IPS-18c (cell line): ENCODE results near the gene RHD.
"Not testable (repeated sequence)": the region's sequence is repeated elsewhere in the genome, so short reads cannot be mapped to it uniquely, and the experiment has no call there.

Experiments used
- H3K4me3 ChIP-seq: 2 replicates; pipeline ENCODE4 v1.7.0; 2013; ENCODE audit warnings: low read depth, mild to moderate bottlenecking, low read length, moderate library complexity; ENCODE audit not compliant: insufficient read depth
- H3K9me3 ChIP-seq: one replicate; pipeline ENCODE4 v1.6.1; 2013; ENCODE audit warnings: mild to moderate bottlenecking, low read length, moderate library complexity; ENCODE audit not compliant: control insufficient read depth, insufficient read depth

The RHD gene

DNA sequence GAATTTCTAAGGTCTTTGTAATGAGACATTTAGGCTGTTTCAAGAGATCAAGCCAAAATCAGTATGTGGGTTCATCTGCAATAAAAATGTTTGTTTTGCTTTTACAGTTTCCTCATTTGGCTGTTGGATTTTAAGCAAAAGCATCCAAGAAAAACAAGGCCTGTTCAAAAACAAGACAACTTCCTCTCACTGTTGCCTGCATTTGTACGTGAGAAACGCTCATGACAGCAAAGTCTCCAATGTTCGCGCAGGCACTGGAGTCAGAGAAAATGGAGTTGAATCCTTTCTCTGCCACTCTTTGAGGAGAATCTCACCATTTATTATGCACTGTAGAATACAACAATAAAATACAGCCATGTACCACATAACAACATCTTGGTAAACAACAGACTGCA is 56.5 kb downstream of the RHD start:
- not testable (repeated sequence) for H3K4me3 ChIP-seq, H3K9me3 ChIP-seq

DNA sequence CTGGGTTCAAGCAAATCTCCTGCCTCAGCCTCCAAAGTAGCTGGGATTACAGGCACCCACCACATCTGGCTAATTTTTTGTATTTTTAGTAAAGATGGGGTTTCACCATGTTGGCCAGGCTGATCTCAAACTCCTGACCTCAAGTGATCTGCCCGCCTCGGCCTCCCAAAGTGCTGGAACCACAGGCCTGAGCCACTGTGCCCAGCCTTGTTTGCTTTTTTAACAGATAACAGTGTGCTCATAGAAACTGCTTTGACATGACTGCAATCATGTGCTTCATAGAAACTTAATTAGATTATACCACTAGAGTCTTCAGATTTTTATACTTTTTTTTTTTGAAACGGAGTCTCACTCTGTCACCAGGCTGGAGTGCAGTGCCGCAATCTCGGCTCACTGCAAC is 57.0 kb downstream of the RHD start:
- not testable (repeated sequence) for H3K4me3 ChIP-seq, H3K9me3 ChIP-seq

DNA sequence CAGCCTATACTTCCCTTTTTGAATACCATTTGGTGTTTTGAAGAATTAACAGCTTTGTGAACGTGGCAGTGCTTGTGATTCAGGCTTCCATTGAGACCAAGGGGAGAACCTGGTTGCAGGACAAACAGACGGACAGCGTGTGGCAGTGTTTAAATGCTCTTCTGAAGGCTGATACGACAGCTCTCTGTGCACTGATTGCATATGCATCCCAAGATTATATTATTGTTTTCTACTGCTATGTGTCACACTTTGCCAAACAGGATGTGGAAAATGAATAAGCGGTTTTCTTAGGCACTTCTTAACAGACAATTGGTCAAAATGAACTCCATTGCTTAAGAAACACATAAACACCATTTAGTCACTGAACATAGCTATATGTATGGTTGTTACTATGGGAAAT is 57.6 kb downstream of the RHD start:
- H3K9me3 ChIP-seq, H3K4me3 ChIP-seq: not testable (repeated sequence)

DNA sequence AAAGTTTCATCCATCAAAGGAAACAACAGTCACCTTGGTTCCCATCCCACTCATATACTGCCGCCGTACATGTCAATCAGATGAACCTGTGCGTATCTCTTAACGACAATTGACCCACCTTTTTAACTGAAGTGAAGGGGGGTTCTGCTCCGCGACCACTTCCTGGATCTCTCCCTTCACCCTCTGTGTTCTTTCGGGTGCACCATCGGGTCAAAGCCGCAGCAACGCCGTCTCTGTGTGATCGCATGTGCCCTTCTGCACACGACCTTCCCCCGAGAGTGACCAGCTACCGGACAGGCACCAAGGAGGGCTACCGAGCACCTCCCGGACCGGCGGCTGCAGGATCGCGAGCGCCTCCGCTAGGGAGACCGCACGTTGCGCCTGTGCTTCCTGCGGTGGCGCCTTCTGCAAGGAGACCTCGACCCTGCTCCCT is 64.6 kb downstream of the RHD start:
- peak overlapping the region; percentile 75 for H3K4me3 ChIP-seq

DNA sequence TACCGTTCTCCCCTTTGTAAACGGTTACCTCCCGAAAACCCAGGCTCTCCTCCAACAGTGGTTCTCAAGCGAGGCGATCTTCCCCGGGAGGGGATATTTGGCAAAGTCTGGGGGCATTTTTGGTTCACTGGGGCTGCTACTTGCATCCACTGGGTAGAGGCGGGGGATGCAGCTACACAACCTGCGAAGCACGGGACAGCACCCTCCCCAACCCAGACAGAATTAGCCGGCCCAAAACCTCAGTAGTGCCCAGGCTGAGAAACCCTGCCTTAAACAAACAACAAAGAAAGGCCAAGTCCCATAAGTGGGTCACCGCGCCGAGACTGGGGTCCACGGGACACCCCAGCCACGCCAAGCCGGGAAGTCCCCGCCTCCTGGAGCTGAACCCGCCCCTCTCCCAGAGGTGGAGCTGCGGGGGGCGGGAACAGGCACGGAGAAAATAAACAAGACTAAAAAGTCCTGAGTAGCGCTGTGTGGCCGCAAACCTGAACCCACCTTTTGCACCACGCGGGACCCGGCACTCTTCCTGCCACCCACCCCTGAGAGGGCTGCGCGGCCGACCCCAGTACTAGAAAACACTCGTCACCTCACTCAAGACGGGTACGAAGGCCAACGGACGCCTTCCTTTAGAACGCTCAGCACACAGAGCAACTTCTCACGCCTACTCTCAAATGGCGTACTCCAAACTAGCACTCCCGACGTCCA is 65.3 kb downstream of the RHD start:
- H3K9me3 ChIP-seq = not testable (repeated sequence)
- H3K4me3 ChIP-seq = peak overlapping the region; percentile 41; the same call in 1 of the 2 replicates

More for the DNA sequence above, 64.6 kb downstream of the RHD start:
- H3K9me3 ChIP-seq = not testable (repeated sequence)

DNA sequence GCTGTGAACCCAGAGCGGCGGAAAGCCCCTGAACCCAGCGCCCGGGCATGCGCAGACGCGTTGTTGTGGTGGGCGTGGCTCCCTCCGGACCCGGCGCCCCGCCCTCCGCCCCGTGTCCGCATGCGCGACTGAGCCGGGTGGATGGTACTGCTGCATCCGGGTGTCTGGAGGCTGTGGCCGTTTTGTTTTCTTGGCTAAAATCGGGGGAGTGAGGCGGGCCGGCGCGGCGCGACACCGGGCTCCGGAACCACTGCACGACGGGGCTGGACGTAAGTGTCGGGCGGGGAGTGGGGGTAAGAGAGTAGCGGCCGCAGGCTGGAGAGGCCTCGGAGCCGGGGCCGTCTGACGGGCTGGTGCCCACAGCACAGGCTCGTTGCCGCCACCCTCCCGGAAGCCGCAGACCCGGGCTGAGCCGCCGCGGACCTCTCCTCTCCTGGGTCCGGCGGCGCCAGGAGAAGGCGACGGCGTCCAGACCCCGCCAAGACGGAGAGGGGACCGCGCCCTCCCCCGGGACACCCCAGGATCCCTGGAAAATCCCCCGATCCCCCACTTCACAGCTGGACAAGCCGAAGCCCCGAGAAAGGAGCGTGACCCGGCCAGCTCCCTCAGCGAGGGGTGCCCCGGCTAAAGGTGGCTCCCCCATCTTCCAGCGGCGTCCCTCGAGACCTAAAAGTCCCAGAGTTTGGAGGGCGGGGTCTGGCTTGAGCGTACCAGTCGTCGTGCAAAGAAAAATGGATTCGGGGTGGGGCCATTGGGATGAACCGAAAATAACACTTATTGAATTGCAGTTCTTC is 66.1 kb downstream of the RHD start, which contains the start of gene TMEM50A:
Gene TMEM50A (plus strand): TSS at position 147 of the 794 bp plus-strand sequence. CDS start 2,153 bp downstream, outside the sequence.
- H3K9me3 ChIP-seq = no peaks in the 10 kb centered on the region
- peak within 1 kb of the TSS; percentile 96 for H3K4me3 ChIP-seq

DNA sequence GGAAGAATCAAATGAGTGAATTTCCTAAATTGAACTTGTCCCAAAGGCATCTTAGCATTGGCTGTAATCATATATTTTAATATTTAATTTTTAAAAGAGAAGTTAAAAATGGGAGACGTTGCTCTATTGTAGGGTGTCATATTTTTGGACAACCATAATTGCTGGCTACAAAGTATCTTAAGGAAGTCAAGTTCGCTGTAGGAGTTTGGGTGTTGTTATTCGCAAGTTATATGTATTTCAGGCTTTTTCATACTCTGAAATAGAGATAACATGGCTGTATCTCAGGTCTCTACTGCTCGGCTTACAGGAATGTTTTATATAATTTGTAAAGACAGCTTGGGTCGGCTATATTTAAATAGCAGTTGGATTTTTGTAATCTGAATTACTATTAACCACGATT is 66.7 kb downstream of the RHD start:
- H3K4me3 ChIP-seq = peak overlapping the region; percentile 96
- no peaks in the 10 kb centered on the region for H3K9me3 ChIP-seq

DNA sequence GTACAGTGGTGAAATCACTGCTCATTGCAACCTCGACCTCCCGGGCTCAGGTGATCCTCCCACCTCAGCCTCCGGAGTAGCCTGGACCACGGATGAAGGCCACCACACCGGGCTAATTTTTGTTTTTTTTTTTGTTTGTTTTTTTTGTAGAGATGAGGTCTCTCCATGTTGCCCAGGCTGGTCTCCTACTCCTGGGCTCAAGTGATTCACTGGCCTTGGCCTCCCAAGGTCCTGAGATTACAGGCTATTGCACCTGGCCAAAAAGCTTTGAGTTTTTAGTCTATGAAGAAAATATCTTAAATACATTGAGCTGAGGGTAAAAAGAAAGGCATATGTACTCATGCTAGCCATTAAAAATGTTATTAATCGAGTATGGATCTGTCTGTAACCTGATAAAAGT is 69.4 kb downstream of the RHD start:
- no peak overlapping the region for H3K4me3 ChIP-seq
- H3K9me3 ChIP-seq = no peaks in the 10 kb centered on the region

DNA sequence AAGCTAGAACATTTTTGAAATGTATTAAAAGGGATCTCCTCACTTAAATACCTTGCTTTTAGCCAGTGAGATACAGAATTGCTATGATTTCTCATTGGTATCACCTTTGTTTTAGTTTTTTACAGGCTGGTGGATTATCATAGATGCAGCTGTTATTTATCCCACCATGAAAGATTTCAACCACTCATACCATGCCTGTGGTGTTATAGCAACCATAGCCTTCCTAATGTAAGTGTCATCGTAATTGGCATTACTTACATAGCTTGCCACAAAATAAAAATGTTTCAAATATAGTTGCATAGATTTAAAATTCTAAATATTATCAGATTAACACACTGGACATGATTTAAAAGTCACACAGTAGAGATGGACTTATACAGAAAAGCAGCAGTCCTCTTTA is 70.5 kb downstream of the RHD start:
- no peak overlapping the region for H3K4me3 ChIP-seq
- no peaks in the 10 kb centered on the region for H3K9me3 ChIP-seq

DNA sequence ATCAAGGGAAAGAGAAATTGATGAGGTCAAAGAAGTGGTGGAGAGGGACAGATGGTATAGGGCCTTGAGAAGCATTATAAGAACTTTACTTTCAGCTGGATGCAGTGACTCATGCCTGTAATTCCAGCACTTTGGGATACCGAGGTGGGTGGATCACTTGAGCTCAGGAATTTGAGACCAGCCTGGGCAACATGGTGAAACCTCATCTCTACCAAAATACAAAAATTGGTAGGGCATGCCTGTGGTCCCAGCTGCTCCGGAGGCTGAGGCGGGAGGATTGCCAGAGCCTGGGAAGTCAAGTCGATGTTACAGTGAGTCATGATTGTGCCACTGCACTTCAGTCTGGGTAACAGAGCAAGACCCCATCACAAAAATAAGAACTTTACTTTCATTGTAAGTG is 71.6 kb downstream of the RHD start:
- H3K4me3 ChIP-seq = no peak overlapping the region
- H3K9me3 ChIP-seq = no peaks in the 10 kb centered on the region

DNA sequence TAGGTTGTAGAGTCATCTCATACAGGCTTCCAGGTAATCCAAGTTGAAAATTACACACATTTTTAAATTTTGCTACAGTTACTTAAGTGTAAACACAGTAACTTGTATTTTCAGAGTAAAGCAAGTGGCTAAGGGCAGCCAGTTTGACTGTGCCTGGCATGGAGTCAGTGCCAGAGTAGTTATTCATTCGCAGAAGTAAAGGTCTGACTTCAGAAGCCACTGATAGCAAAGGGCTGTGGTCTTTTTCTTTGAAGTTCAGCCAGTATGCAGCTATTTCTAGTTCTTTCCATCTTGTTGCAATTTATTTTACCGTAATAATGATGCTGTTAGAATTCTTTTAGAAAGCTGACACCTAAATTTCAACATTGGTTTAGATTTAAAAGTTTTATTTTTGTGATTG is 75.2 kb downstream of the RHD start:
- Histone ChIP-seq H3K4me3 (no peak overlapping the region), H3K9me3 (no peaks in the 10 kb centered on the region)

DNA sequence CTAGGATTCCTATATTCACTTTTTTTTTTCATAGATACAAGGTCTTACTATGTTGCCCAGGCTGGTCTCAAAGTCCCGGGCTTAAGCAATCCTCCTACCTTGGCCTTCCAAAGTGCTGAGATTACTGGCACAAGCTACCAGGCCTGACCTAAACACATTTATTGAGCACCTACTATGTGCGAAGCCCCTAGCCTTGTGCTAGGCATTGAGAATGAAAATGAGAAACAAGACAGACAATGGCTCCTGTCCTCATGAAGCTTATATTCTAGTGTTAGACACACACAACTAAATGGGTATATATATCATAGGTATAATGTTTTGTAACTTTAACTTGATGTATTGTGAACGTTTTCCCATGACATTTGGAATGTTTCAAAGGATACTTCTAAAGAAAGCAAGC is 77.3 kb downstream of the RHD start:
- H3K4me3 ChIP-seq = no peak overlapping the region

DNA sequence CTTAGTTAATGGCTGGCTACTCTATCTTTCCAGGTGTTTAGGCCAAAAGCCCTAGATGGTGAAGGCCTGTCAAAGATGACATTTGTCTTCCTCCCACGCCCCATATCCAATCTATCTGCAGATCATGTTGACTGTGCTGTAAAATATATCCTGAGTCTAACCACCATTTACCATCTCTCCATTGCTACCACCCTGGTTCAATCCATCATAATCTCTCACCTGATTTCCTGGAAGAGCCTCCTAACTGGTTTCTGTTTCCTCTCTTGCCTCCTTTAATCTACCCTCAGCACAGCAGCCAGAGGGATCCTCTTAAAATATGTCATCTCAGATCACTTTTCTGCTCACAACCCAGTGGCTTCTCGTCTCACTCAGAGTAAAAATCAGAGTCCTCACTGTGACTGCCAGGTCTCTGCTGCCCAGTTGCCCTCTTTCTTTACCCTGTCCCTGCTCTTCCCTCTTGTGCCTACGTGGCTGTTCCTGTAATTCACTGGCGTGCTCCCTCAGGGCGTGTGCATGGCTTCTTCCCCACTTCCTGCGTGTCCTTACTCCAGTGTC is 83.6 kb downstream of the RHD start:
- H3K4me3 ChIP-seq = no peak overlapping the region
- H3K9me3 ChIP-seq = no peaks in the 10 kb centered on the region

More for the DNA sequence above, 77.3 kb downstream of the RHD start:
- no peaks in the 10 kb centered on the region for H3K9me3 ChIP-seq

DNA sequence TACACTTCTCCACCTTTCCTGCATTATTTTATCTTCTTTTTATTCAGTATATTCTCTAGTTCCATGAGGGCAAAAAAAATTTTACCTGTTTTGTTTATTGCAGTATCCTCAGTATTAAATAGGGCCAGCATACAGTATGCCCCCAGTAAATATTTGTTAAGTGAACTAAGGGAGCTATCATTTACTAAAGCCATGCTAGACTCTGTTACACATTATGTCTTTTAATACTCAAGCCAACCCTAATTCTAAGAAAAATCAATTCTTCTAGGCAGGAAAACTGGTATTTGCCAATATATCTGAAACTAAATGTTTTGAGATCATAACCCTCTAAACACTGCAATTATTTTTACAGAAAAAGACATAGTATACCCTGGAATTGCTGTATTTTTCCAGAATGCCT is 84.1 kb downstream of the RHD start:
- Histone ChIP-seq H3K9me3 (no peaks in the 10 kb centered on the region), H3K4me3 (no peak overlapping the region)

DNA sequence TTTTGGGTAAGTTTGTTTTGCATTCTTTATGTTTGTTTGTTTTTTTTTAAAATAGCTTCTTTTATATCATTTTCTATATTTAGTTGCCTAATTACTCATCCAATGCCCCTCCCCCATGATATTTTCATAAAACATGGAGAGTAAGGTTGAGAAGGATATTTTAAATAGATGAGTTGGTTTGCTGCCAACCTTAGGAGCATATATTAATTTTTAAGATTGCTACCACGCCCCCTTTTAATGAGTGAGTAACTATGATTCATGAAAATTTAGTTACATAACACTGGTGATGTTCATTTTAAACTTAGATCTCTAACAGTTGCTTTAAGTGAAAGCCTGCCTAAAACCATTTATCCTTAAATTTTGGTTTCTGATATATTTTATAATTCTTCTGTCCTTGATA is 84.5 kb downstream of the RHD start:
- Histone ChIP-seq H3K9me3 (no peaks in the 10 kb centered on the region), H3K4me3 (no peak overlapping the region)

DNA sequence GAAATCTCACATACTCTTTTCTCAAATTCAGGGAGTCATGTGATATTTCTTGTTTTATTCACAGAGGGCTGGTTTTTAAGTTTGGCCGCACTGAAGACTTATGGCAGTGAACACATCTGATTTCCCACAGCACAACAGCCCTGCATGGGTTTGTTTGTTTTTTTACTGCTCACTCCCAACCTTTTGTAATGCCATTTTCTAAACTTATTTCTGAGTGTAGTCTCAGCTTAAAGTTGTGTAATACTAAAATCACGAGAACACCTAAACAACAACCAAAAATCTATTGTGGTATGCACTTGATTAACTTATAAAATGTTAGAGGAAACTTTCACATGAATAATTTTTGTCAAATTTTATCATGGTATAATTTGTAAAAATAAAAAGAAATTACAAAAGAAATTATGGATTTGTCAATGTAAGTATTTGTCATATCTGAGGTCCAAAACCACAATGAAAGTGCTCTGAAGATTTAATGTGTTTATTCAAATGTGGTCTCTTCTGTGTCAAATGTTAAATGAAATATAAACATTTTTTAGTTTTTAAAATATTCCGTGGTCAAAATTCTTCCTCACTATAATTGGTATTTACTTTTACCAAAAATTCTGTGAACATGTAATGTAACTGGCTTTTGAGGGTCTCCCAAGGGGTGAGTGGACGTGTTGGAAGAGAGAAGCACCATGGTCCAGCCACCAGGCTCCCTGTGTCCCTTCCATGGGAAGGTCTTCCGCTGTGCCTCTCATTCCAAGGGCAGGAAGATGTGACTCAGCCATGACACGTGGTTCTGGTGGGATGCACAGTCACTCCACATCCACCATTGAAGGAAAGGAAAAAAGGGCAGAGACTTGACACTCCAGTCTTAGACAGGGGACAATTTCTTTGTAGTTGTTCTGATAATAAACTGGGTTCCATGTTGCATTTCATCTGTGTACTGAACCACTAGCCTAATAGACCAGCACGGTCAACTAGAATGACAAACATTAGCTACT is 88.6 kb downstream of the RHD start:
- no peak overlapping the region for H3K4me3 ChIP-seq
- no peaks in the 10 kb centered on the region for H3K9me3 ChIP-seq

DNA sequence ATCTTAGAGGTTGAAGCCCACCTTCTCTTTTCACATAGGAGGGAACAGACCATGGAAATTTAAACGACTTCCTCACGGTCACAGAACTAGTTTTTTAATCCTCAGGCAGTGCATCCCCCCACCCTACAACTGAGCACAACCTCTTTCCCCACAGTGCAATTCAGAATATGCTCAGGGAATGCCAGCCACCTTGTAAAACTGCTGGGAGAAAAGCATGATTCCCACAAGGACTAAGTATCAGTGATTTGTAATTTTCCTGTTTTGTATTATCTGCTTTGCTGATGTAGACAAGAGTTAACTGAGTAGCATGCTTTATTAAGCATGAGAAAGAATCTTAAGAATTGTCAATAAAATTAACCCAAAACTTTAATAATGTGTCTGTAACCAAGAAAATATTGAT is 89.6 kb downstream of the RHD start:
- H3K9me3 ChIP-seq = no peaks in the 10 kb centered on the region
- H3K4me3 ChIP-seq = no peak overlapping the region
